Stimulated activated CD8-positive, alpha-beta memory T cell treated with anti-CD3 and anti-CD28 coated beads, Interleukin-15, amount 100 ng/mL, for 24 hours (primary cell): ENCODE data around the gene SLC39A7.

Experiments
- DNase-seq: peaks from one replicate; pipeline ENCODE4 v3.0.0-alpha.2; 2020; ENCODE audit warnings: low read depth

SLC39A7 gene

DNA sequence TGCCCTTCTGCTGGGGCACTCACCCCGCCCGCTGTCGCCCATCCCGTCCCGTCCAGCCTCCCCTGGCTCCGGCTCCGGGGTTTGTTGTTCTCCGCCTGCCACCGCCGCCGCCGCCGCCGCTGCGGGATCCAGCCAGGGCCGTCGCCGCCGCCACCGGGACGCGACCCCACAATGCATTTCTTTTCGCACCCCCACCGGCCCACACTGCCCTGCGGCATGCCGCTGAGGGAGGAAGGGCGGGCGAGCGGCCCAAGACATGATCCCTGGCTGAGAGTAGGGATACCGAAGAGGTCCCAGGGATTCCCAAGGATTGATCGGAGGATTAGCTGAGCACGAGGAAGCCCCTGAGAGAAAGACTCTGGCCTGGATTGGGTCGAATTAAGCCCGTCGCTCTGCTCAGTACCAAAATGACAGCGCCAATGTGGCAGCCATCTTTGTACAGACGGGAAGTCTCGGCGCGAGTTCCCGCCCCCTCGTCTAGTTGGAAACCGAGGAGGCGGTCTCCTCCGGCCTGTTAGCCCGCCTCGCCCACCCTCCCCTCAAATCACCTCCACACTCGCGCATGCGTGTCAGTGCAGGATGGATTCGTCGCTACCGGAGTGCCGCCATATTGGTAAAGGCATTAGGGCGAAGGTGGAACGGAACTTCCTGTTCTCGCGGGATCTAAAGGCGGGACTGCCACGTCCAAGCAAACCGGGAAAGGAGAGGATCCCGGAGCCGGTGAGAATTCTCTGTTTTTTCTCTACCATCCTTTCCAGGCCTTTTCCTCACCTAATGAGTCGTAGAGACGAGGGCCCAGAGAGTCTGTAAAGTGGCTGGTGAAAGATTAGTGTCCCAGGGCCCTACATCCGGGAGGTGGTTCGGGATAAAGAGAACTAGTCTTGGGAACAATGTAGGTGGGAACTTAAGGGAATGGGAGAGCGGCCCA lies at the start of gene SLC39A7, which contains the start of gene RXRB:
TSS of gene SLC39A7 (plus strand) at position 649 of the 928 bp plus-strand sequence. CDS start 379 bp downstream, outside the sequence.
TSS of gene RXRB (minus strand) at position 447 of the 928 bp plus-strand sequence. CDS start at position 258, 189 bp downstream.
- peak; percentile 91 for DNase-seq

- no peak for DNase-seq
Observed at GRCh38 chr6:33151050-33151449, 49.6 kb upstream of the SLC39A7 start.

GRCh38 chr6:33154349-33154748 lies 46.3 kb upstream of the SLC39A7 start:
- DNase-seq, result no peak

- DNase-seq, result no peak
Observed at GRCh38 chr6:33156561-33156960, 44.1 kb upstream of the SLC39A7 start.

DNA sequence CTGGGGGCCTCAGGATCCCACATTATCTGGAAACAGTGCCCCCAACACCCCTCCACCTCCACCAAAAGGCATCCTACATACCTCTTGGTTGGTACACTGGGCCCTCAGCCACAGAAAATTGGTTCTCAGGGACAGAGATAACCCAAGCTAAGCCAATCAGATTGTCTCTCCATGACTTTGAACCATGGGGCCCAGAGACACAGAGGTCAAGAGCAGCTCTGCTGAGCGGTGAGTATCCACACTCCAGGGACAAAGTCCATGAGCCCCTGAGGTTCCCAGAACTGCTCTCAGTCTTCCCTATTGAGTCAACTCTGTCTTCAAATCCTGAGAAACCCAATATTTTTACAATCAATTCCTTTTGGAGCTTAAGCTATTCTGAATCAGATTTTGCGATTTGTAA lies 43.7 kb upstream of the SLC39A7 start:
- no peak for DNase-seq

- DNase-seq, result no peak
Observed at GRCh38 chr6:33160096-33160495, 40.6 kb upstream of the SLC39A7 start.

GRCh38 chr6:33160728-33161344 lies 39.8 kb upstream of the SLC39A7 start:
- no peak for DNase-seq

DNA sequence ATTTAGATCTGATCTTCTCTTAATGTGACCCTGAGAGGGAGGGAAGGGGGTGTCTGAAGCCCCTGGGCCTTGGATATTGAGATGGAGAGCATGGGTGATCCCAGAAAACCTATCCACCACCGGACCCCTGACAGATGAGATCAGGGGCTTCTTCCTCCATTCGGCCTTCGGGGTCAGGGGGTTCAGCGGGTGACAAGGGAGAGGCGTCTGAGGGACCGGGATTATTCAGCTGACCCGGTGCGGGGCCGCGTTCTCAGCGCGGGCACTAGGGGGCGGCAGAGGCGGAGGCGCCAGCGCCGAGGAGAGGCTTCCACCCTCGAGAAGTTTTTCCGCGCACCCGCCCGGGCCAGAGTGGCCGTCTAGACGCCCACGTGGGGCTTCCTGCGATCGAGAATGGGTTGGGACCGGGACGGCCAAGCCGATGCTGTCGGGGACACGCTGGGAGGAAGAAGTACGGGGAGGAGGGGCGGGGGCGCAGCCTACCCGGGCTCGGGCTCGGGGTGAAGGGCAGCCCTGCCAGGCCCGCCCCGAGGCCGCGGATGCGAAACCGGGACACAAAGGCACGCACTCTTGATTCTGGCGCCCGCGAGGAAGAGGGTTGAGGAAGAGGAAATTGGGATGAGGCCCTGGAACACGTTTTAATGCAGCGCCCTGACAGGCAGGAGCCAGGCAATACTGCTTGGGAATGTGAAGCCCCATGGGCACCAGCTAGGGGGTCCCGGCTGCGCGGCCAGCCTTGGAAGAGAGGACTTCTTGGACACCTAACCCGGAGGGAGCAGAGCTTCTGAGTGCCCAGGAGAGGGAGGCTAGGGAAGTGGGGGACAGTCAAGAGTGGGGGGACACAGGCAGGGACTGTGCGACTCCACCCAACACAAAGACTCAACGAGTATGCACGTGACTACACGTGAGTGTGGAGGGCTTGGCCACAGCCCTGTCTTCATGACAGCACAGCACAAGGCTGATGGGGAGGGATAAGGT lies 39.0 kb upstream of the SLC39A7 start:
- DNase-seq, result peak; percentile 83

- DNase-seq, result no peak
Observed at GRCh38 chr6:33163540-33163939, 37.1 kb upstream of the SLC39A7 start.

GRCh38 chr6:33164176-33164575 lies 36.5 kb upstream of the SLC39A7 start:
- no peak for DNase-seq

GRCh38 chr6:33164665-33165373 lies 35.8 kb upstream of the SLC39A7 start:
- DNase-seq, result no peak

DNA sequence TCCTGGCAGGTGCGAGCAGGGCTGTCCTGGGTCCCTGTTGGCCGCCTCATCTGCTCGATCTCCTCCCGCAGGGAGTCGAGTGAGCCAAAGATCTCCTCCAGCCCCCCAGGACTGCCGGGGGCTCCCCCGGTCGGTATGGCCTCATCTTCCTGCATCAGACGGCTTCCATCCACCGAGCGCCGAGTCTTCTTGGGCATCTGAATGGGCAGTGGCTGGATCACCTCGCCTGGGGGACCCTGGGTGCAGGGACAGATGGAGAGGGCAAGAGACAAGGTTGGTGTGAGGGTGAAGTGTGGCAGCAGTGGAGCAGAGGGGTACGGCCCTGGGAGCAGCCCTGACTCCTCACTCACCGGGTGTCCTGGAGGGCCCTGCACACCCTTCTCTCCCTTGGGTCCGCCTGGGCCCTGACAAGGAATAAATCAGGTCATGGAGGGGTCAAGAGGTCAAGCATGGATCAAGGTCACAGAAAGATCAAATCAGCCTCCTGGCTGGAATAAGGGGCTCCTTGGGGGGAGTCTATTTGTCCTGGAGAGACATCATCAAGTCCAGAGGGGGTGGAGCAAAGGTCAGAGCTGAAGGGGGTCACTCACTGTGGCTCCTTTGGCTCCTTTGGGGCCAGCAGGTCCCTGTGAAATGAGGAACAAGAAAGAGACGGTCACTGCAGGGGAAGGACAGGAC lies 34.9 kb upstream of the SLC39A7 start:
- no peak for DNase-seq

DNA sequence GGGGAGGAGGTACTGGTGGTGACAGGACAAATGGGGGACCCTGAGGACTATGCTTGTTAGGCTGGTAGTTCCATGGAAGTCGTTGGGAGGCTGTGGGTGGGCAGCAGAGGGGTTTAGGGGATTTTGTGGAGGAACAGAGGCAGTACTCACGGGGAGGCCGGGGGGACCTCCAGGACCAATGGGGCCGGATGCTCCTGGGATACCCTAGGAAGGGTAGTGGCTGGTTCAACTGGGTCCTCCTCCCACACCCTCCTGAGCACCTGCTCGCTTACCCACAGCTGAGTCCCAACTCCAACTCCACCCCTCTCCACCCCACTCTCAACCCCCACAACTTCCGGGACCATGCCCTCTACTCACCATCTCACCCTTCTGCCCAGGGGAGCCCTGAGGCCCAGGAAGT lies 34.3 kb upstream of the SLC39A7 start:
- DNase-seq, result no peak

DNA sequence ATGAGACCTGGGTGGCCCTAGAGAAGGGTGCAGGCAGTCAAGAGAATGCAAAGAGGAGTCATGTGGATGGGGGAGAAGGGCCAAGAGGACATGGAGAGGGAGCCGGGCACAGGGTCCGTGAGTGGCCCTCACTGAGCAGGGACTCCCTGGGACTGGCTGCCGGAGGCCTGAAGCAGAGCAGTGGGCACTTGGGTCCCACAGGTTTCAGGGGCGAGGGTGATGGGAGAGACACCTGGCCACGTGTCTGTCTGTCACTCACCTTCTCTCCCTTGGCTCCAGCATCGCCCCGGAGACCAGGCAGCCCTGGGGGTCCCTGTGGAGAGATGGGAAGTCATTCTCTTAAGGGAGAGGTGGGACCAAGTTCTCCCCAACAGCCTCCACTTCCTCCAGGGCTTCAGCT lies 33.9 kb upstream of the SLC39A7 start:
- DNase-seq, result no peak

- no peak for DNase-seq
Observed at GRCh38 chr6:33167374-33168283, 33.0 kb upstream of the SLC39A7 start.

DNA sequence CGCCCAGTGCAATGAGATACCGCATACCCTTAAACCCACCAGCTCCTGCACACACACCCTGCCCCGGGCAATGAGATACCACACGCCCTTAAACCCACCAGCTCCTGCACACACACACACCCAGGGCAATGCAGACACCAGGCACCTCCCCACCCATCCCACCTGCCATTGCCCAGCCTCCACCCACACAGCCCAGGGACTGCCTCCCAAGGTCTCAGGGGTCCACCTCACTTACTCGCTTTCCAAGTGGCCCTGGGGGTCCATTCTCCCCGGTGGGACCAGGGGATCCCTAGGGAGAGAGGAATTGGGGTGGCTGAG lies 32.4 kb upstream of the SLC39A7 start:
- no peak for DNase-seq

DNA sequence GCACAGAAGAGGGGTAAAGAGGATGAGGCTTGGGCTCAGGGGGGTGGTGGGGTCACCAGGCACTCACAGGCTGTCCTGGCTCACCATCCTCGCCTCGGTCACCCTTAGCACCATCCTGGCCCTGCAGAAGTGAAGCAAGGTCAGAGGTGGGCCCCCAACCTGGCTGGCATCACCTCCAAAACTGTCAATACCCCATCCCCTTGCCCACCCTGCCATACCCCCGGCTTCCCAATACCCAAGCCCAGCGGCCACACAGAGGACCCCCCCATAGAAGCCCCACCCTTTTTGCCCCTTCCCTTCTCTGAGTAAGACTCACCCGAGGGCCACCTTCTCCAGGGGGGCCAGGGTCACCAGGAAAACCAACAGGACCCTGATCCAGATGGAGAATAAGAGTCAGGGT lies 32.0 kb upstream of the SLC39A7 start:
- no peak for DNase-seq

DNA sequence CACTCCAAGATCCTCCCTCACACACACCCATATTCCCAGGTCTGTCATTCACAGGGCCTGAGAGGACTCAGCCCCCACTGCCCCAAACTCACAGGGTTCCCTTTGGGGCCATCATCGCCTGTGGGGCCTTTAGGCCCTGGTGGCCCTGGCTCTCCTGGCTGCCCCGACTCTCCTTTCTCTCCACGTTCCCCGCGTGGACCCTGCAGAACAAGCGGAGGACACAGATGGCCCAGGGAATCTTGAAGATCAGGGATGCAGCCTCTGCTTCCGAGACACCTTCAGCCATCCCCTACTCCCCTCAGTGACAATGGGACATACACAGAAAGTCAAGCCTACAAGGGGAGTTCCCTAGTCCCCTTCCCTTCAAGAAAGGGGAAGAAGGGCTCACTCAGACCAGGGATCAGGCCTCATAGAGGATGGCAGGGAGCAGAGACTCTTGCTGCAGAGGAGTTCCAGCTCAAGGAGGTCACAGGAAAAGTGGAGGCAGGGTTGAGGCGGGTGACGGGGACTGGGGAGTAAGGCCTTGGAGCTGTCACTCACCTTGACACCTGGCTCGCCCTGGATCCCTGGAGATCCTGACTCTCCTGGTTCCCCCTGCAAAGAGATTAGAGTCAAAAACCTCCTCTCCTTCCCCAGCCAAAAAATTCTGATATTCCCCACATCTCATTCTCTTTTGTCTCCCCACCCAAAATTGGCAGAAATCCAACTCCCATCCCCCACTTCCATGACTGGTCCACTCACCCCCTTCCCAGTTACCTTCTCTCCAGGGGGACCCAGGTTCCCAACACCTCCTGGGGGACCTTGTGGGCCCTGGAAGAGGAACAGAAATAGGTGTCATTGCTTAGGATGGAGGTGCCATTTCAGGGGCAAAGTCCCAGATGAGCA lies 31.1 kb upstream of the SLC39A7 start:
- no peak for DNase-seq
